Inflammatory macrophage (primary cell): Measurements from ENCODE around the gene NAXD.
"Not testable (repeated sequence)": the region's sequence is repeated elsewhere in the genome, so short reads cannot be mapped to it uniquely, and the experiment has no call there.

ENCODE experiments used
- DNase-seq, 2 donors: peaks; one replicate each; pipeline ENCODE4 v3.0.0-alpha.2; 2020 to 2022
- total RNA-seq, 18 experiments: gene quantifications; one replicate each; lab custom pipeline; 2026; ENCODE audit warnings: mixed read lengths in 6 of 18, inconsistent platforms in 2 of 18; lab: John Stamatoyannopoulos, UW

The NAXD gene
- 14.4 to 36.1 (median 27.0) reads per million in 18 experiments for total RNA-seq

DNA sequence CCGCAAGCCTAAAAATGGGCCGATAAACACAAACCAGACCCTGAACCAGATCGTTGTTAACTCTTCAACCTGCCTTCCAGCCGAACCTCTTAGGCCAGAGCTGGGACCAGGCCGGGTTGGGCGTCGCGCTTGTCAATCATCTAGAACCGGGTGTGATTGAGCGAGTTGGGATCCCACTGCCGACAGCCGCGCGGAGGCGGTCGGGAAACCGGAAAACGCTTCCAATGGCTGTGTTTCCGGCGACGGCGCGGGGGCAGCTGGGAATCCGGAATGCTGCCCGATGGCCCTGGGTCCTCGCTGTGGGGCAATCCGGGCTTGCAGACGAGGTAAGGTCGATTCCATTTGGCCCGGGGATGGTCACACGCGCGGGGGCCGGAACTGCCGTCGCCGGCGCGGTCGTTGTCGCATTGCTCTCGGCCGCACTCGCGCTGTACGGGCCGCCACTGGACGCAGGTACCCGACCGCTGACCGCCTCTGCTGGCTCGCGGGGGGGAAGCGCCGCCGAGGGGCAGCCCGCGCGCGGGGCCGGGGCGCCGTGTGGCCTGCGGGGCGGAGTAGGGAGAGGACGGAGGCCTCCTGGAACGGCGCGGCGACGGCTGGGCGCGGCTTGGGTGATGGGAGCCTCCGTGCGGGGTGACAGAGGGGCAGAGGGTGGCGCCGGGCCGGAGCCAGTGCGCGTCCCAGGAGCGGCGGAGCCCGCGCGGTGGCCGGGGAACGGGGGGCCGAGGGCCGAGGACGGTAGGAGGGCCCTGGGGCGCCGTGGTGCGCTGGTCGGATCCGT lies at the start of gene NAXD:
TSS of gene NAXD (plus strand) at position 224 of the 781 bp plus-strand sequence. CDS start at position 281, 57 bp downstream.
- peak; percentile 91 to 95 for DNase-seq

DNA sequence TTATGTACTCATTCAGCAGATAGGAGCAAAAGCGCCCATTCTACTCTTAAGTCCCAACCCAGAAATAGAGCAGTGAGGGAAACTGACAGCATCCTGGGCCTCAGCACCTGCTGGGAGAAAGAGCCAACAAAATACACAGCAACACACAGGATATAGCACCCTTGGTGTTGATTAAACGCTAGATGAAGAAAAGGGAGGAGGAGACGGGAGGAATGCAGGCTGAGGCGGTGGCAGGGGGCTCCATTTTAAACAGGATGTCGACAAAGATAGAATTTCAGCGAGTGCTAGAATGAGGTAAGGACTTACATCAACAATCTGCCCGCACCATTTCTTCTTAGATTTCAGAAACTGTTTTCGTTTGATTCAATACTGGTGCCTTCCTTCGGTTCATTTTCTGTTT lies 49.2 kb upstream of the NAXD start:
- DNase-seq: no peak

DNA sequence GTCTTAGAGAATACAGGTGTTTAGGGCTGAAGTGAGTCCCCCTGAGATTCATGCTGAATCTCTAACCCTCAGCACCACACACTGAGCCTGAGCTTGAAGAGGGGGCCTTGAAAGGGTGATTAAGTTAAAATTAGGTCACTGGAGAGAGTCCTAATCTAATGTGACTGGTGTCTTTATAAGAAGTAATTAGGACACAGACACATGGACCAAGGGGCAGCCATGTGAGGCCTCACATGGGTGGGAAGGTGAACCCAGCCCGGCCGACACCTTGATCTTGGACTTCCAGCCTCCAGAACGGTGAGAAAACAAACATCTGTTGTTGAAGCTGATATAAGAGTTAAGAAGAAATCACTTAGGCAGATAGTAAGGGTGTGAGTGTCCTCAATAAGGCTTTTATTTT lies 46.7 kb upstream of the NAXD start:
- DNase-seq: no peak

DNA sequence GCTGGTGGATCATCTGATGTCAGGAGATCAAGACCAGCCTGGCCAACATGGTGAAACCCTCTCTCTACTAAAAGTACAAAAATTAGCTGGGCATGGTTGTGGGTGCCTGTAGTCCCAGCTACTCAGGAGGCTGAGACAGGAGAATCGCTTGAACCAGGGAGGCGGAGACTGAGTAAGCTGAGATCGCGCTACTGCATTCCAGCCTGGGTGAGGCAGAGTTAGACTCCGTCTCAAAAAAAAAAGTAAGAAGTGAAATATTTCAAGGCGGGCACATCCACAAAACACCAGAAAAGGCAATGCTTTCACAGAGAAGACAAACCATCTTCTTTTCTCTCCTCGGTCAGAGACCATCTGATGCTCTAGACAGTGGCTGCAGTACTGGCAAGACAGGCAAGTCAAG lies 45.4 kb upstream of the NAXD start:
- not testable (repeated sequence) for DNase-seq

DNA sequence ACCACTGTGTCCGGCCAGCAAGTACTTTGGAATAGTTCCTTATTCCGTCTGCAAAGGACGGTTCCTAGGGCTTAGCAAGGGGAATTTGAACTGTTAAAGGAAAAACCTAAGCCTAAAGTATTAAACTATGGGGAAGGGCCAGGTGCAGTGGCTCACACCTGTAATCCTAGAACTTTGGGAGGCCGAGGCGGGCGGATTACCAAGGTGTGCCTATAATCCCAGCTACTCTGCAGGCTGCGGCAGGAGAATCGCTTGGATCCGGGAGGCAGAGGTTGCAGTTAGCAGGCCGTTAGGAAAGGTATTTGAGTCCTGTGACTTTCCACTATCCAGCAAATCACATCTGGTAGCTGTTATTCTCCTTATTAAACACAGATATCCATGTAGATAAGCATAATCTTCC lies 44.5 kb upstream of the NAXD start:
- no peak for DNase-seq

DNA sequence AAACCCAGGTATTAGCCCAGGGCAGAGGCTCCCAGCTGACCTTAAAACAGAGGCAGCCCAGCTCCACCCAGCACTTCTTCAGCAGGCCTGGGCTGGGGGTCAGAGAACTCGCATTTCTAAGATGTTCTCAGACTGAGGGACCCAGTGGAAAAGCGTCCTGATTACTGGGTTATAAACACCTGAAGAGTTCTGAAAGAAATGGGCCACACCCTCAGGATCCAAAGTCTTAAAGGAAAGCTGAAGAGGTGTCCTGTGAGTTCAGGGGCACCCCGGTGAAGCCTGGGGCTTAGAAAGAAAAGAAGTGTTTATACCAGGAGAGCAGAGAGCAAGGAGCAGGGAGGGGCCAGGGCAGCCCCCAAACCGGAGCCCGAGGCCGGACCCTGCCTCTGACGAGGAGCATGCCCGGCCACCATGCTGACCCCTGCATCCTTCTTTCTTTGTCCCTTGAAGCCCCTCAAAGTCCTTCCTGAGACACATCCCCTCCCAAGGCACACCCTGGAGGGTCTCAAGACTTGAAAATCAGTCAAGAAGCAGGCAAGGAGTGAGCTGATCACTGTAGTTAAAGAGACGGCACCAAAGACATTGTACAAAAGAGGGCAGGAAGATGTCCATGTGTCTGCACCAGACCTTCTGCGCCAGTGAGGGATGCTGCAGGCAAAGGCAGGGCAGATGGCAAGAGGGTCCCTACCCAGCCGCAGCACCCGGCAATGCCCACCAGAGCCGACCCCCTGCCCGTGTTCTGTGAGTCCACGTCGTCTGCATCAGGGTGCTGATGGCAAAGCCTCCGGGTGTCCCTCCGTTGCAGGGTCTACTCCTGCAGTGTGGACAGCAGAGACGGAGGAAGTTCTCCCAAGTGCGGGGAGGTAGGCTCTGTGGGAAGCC lies 43.2 kb upstream of the NAXD start:
- no peak for DNase-seq

DNA sequence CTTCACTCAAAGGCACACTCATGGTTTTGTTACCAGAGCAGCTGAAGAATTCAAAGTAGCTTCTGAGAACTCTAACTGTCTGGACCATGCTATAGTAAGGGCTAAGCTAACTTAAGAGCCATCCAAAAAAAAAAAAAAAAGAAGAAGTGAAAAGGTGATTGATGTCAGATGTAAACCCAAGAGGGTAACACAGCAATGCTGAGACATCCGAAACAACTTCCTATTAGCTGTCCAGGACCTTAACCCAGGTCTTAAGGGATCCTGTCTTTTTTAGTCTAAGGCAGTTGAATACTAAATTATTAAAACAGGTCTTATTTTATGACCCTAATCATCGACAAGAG lies 42.6 kb upstream of the NAXD start:
- DNase-seq: no peak

DNA sequence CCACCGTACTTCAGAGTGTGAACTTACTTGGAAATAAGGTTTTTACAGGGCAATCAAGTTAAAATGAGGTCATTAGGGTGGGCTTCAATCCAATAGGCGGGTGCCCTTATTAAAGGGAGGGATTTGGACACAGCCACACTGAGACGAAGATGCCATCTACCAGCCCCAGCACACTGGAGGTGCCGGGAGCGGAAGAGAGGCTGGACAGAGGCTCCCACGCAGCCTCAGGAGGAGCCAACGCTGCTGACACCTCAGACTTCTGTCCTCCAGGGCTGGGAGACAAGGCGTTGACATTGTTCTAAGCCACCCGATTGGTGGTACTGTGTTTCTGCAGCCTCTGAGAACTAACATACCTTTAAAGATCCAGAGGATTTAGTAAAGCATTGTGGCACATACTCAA lies 41.2 kb upstream of the NAXD start:
- DNase-seq: no peak

DNA sequence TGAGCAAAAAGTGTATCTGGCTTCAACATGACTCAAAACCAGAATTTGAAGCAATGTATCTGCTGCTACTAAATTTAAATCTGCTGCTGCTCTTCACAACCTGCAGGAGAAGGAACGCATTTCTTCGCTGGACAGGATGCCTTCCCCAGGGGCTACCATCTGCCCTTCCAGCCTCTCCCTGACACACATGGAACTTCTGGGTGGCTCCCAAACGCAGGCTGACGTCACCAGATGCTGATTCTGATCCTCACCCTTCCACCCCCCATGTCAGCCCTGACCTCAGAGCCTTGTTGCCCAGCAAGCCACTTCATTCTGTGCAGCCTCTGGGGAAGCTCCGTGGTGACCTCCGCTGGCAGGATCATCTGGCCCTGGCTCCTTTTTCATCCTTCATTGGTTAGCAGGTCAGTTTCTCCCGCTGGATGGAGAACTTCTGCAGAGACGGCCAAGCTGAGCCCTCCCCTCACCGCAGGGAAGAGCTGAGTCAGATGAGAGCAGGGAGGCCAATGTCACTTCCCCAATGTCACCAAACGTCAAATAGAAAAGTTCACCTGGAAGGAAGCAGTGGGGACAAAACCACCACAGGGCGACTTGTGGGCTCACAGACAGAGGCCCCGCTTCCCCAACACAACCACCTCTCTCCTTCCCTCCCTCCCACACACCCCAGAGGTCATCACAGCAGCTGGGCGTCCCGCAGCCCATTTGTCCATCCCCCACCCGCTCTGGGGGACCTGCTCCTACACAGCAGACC lies 39.8 kb upstream of the NAXD start:
- DNase-seq: peak; percentile 38 to 56

DNA sequence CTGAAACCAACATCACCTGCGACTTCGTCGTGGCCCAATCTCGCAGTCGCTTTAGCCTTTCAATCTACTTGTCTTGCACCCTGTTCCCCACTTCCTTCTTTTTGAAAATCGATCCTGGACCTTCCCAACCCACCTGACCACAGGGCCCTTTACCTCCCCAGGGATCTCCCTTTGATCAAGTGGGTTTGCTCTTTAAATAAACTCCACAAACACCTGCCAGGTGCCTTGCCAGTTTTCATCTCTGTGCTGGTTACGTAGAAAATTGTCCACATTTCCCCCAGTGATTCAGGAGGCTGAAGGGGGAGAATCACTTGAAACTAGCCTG lies 39.3 kb upstream of the NAXD start:
- no peak for DNase-seq

DNA sequence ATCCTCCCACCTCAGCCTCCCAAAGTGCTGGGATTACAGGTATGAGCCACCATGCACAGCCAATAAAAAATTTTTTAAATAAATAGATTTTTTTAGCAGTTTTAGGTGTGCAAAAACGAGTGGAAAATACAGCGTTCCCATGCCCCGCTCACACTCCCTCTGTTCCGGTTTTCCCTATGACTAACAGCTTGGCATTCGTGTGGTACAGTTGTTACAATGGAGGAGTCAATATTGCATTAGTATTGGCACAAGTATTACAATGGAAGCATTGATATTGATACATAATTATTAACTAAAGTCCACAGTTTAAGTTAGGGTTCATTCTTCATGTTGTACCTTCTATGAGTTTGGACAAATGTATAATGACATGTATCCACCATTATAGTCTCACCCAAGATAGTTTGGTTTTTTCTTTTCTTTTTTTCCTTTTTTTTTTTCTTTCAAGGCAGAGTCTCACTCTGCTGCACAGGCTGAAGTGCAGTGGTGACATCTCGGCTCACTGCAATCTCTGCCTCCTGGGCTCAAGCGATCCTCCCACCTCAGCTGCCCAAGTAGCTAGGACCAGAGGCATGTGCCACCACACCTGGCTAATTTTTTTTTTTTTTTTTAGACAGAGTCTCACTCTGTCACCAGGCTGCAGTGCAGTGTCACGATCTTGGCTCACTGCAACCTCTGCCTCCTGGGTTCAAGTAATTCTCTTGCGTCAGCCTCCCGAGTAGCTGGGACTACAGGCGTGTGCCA lies 38.4 kb upstream of the NAXD start:
- no peak for DNase-seq

DNA sequence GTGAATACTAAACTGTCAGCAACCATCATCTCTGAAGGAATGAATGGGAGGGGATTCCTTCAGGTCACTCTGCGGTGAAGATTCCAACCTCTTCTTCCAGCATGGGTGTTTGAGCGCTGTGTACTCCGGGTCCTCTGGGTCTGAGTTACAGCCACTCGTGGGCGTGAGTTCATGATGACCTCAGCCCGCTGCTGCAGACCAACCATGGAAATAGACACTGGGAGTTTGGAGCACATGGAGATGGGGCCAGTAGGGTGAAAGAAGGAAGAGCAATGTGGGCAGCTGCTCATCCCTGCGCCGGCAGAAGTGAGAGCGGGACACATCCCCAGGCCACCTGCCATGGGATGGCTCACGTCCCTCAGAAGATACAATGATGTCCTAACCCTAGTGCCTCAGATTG lies 37.0 kb upstream of the NAXD start:
- DNase-seq: peak in 1 of 2 donors; percentile 58

DNA sequence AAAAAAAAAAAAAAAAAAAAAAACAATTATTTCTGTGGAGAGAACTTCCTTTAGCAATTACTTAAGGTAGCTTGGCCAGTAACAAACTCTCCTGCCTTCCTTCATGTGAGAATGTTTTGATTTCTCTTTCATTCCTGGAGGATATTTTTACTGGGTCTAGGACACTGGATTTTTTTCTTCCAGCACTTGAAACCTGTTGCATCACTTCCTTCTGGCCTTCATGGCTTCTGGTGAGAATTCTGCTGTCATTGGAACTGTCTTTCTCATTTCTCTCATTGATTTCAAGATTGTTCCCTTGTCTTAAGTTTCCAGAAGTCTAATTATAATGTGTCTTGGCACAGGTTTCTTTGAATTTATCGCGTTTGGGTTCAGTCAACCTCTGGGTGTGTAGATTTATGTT lies 34.5 kb upstream of the NAXD start:
- DNase-seq: peak in 1 of 2 donors; percentile 24

DNA sequence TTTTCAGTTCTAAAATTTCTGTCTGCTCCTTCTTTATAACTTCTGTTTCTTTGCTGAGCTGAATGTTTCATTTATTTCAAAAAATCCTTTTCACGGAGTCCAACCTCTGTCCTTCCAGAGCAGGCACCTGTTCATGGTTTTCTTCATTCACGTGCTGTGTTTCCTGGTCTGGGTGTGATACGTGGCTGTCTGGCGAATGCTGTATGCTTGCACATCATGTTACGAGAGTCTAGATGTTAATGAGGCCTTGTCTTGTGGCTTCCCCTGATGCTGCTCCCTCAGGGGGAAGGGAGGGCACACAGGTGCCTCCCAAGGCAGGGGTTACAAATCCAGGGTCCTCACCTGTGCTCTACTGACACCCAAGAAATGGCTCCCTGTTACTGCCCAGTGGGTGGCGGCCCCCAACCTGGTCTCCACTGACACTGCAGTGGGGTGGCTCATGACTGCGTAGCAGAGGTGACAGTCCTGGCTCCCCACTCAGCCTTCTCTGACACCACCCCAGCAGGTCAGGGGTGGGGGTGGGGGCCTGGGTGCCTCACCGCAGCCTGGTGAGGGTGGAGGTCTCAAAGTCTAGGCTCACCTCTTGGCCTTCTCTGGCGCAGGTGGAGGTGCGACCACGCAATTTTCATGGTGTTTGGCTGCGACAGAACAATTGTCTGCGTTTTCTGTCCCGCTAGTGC lies 33.7 kb upstream of the NAXD start:
- no peak for DNase-seq

DNA sequence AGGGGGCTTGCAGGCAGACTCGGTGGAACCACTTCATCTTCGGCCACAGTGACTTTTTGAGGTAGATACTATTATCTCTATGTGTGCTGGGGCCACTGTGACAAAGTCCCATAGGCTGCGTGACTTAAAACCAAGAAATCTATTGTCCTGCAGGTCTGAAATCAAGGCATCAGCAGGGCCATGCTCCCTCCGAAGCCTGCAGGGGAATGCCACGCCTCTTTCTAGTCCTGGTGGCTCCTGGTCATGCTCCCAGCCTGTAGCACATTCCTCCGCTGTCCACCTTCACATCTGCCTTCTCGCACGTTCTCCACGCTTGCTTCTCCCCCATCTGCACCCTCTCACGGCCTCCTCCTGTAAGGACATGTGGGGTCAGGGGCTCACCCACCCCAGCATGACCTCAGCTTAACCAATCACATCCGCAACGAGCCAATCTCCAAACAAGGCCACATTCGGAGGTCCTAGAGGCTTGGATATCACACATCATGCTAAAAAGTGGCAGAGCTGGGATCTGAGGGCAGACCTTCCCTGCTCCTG lies 32.9 kb upstream of the NAXD start:
- DNase-seq: no peak

DNA sequence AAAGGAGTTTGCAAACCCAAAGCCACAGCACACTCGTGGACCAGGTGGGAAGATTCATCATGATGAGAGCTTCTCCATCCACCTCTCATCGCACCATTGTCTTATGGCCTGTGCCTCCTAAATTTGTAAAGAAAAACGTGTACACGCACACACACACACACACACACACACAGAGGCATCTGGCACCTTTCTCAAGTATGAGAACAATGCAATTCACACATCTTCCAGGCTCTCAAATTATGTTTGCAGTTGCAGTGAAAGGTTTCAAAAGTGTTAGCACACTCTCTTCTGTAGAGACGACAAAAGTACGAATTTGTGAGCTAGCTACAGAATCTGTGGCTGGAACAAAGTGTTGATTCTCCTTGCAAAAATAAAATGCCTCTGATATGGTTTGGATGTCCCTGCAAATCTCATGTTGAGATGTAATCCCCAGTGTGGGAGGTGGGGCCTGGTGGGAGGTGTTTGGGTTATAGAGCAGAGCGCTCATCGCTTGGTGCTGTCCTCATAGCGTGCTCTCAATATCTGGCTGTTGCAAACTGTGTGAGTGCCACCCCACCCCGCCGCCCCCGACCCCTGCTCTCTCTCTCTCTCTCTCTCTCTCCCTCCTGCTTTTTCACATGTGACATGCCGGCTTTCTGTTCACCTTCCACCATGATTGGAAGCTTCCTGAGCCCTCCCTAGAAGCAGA lies 32.0 kb upstream of the NAXD start:
- DNase-seq: no peak

DNA sequence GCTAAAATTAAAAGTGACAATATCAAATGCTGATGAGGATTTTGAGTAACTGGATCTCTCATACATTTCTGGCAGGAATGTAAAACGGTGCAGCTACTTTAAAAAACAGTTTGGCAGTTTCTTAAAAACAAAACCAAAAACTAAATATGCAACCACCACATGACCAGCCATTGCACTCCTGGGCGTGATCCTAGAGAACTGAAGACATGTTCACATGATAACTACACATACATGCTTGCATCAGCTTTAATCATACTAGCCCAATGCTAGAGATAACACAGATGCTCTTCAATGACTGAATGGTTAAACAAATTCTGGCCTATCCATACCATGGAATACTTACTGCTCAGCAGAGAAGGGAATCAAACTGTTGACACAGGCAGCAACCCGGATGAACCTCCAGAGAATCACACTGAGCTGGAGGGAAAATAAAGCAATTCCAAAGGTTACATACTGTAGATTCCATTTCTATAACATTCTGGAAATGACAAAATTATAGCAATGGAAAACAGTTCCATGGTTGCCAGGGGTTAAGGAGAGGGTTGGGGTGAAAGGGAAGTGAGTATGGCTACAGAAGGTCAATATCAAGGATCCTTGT lies 25.5 kb upstream of the NAXD start:
- peak; percentile 2 to 40 for DNase-seq

DNA sequence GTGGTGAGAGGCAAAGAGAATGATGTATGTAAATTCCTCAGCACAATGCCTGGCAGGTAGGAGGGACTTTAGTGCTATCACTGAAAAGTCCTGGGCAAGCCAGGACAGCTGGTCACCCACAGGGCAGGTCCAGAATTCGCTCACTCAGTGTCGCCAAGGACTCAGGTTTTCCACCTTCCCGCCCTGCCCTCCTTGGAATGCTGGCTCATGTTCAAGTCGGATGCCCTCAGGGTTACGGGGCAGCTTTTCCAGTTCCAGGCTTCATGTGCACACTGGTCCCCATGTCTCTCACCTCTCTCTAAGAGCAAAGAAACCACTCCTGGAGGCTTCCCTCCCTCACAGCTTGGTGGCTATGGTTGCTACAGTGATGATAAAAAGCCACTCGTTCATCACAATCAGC lies 24.8 kb upstream of the NAXD start:
- no peak for DNase-seq

DNA sequence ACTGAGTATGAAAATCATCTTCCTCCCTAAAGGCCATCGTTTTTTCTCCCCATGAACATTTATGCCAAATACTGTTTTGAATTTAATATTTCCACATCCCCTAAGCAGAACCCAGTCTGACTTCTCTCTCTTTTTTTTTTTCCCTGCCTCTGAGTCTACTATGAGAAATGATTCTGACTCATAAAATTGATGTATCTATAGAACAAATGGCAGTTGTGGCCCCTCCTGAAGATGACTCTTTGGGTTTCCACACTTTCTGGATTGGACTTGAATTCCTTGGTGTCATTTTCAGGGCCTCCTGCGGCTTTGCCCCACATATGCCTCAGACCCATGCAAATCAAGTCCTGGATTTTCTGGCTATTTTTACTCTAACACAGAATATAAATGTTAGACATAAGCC lies 22.7 kb upstream of the NAXD start:
- DNase-seq: no peak

DNA sequence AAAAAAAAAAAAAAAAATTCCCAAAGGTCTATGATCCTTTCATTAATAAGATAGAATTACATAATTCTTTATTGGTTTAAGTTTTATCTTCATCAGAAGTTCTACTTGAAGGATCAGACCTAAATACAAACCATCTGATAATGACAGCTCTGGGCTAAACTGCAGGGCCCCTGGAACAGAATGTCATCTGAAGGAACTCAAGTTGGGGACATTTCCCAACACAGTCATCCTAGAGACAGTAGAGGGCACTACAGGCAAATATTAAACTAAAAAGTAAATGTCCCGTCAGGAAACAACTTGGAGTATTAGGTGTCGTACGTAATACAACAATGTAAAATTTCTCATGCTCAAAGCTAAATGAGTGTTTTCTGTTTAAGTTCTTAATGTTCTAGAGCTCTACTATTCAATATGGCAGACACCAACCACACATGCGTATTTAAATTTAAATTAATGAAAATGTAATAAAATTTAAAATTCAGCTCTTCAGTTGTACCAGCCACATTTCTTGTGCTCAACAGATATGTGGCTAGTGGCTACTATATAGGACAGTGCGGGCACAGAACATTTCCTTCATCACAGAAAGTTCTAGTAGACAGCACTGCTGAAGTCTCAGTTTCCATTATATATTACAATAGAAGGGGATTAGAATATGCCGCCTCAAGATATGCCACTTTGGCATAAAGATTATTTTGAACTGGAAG lies 21.8 kb upstream of the NAXD start:
- peak; percentile 71 to 84 for DNase-seq
